NB4 (cell line): Measurements from ENCODE around the gene MDC1.

Experiments used
- CTCF ChIP-seq: IDR thresholded peaks from one replicate; pipeline ENCODE4 v1.5.1; 2012; ENCODE audit warnings: low read depth, low read length
- POLR2A ChIP-seq: IDR thresholded peaks from 2 replicates; pipeline ENCODE4 v1.6.1; 2011; ENCODE audit warnings: mild to moderate bottlenecking; ENCODE audit not compliant: insufficient read length; ENCODE audit errors: extremely low read depth
- TF ChIP-seq, protein P1 (sequence below): IDR thresholded peaks from 2 replicates; pipeline ENCODE4 v1.6.1; 2011; ENCODE audit warnings: low read depth, low read length

DNA sequence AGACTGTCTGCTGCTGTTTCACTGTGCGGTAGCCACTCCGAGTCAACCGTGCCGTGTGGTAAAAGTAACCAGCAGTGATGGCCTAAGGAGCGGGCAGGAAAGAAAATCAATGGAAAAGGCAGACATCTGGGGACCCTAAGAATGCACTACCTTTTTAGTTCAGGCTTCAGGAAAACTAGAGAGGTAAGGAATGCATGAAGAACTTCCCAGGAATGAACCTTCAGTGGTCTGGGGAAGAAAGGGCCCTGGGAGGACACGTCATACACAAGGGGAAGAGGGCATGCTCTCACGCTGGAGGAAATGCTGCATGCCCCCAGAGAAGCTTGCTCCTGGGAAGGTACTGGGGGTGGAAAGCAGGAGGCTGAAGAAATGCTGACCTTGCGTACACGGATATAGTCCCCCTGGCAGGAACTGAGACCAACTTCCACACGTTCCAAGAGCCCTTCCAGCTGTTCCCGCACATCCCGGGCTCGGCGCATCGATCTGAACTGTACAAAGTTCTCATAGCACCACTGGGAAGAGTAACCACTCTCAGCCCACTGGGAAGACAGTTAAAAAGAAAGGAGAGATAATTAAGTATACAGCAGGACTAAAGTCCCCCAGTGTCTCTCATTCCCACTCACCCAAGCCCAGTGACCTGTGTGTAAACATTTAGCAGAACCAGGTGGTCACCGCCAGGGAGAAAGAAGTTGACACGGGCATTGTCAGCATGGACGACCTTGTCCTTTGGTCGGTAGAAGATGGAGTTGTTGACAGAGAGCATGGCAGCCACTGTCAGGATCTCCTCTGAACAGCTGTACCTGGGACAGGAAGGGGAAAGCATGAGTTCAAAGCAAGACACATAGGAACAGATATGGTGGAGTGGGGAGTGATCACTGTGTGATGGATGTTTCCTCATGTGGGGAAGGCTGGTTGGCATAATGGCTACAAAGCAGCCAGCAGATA lies 62.0 kb downstream of the MDC1 start:
- TF ChIP-seq CTCF (no peak), POLR2A (no peak)
- TF ChIP-seq, protein P1, sequence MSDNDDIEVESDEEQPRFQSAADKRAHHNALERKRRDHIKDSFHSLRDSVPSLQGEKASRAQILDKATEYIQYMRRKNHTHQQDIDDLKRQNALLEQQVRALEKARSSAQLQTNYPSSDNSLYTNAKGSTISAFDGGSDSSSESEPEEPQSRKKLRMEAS, result no peak
